ENCODE measurements around the gene NAMPT. TPM values are rescaled to one million over a fixed set of nuclear protein-coding genes. Genes with fewer than 3 reads are reported as not detected.
A peak's percentile ranks its signal among the peaks of the same experiment; 100 is the strongest.
"Not testable (repeated sequence)": the region's sequence is repeated elsewhere in the genome, so short reads cannot be mapped to it uniquely, and the experiment has no call there.

Gene NAMPT
- total RNA-seq, 4 donors from 2014 or later, result 274 to 823 (median 604) TPM

DNA sequence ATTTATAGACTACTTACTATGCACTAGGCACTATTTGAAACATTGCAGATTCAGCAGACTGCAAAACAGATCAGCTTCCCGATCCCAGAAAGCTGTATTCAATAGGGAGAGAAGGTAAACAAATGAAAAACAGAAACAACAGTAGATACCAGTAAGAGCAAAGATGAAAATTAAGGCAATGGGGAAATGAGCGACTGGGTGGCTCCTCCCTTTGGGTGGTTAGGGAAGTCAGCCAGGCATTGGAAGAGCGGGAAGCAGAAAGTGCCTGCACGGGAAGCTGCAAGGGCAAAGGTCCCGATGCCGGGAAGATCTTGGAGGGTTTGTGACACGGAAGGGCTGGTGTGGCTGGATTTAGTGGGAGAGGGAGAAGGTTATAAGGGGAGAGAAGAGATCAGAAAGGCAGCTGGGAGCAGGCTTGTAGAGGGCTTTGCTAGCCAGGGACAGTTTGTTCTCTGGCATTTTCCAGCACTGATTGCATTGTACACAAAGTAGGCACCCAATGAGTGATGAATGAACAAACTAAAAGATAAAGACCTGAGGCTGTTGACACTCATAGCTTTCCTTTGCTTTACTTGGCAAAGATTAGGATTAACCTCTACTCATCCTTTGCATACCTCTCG is 67.8 kb downstream of the NAMPT start:
- 14 to 16% methylated on average over 8 of the region's 8 CpGs for WGBS, 2 donors
- no peaks in the 10 kb centered on the region for H3K27me3 ChIP-seq
- intact Hi-C loops (cut with DNase I), result no loop called here
- DNase-seq, result peak; percentile 9
- H3K27ac ChIP-seq, result peak overlapping the region; percentile 59 to 88 (median 81)
- peaks cover 13 to 54% (median 31%) of the 10 kb centered on the region in 3 donors for H3K4me1 ChIP-seq
- TF ChIP-seq CTCF (IDR thresholded peaks at IDR 0.05), result no peak
- TF ChIP-seq POLR2A (IDR thresholded peaks at IDR 0.05), result no peak
- no peaks in the 10 kb centered on the region for H3K9me3 ChIP-seq
- peak overlapping the region in 1 of 4 donors; percentile 31 for H3K4me3 ChIP-seq
- H3K36me3 ChIP-seq, result no peaks in the 10 kb centered on the region

- Histone ChIP-seq H3K9me3 (no peaks in the 10 kb centered on the region), H3K36me3 (no peaks in the 10 kb centered on the region), H3K4me3 (no peak overlapping the region), H3K27ac (peak overlapping the region; percentile 59 to 88 (median 81)), H3K4me1 (peaks cover 13 to 52% (median 31%) of the 10 kb centered on the region in 3 donors), H3K27me3 (no peaks in the 10 kb centered on the region)
- 13 to 17% methylated on average over 2 of the region's 2 CpGs for WGBS, 2 donors
- TF ChIP-seq POLR2A (IDR thresholded peaks at IDR 0.05), result no peak
- intact Hi-C loops (cut with DNase I), result no loop called here
- DNase-seq, result no peak
Observed at GRCh38 chr7:106216517-106216922, 68.3 kb downstream of the NAMPT start.

- no peaks in the 10 kb centered on the region for H3K36me3 ChIP-seq
Observed at GRCh38 chr7:106215868-106216516, 68.8 kb downstream of the NAMPT start.

DNA sequence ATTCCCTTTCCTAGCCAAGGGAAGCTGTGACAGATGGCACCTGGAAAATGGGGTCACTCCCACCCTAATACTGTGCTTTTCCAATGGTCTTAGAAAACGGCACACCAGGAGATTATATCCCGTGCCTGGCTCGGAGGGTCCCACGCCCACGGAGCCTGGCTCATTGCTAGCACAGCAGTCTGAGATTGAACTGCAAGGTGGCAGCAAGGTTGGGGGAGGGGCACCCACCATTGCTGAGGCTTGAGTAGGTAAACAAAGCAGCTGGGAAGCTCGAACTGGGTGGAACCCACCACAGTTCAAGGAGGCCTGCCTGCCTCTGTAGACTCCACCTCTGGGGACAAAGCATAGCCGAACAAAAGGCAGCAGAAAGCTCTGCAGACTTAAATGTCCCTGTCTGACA is 75.8 kb downstream of the NAMPT start:
- WGBS, 2 donors, result 74 to 98% methylated on average over 3 to 6 of the region's 7 CpGs
- H3K4me3 ChIP-seq; H3K36me3 ChIP-seq; H3K27me3 ChIP-seq; H3K27ac ChIP-seq; DNase-seq; intact Hi-C loops (cut with DNase I); H3K9me3 ChIP-seq: not testable (repeated sequence)
- H3K4me1 ChIP-seq, result peaks cover 0 to 14% (median 10%) of the 10 kb centered on the region in 3 donors

More at GRCh38 chr7:106215868-106216516, 68.8 kb downstream of the NAMPT start:
- Histone ChIP-seq H3K4me1 (peaks cover 13 to 52% (median 31%) of the 10 kb centered on the region in 3 donors), H3K4me3 (no peak overlapping the region), H3K9me3 (no peaks in the 10 kb centered on the region), H3K27me3 (no peaks in the 10 kb centered on the region), H3K27ac (peak overlapping the region; percentile 59 to 88 (median 81))
- no peak for TF ChIP-seq POLR2A (IDR thresholded peaks at IDR 0.05)
- TF ChIP-seq CTCF (IDR thresholded peaks at IDR 0.05), result no peak
- DNase-seq, result no peak
- 50 to 63% methylated on average over 7 to 8 of the region's 8 CpGs for WGBS, 2 donors
- intact Hi-C loops (cut with DNase I), result no loop called here

- no peaks in the 10 kb centered on the region for H3K27me3 ChIP-seq
- H3K4me1 ChIP-seq, result peaks cover 0 to 14% (median 10%) of the 10 kb centered on the region in 3 donors
- no peak overlapping the region for H3K4me3 ChIP-seq
- H3K27ac ChIP-seq, result no peak overlapping the region
- intact Hi-C loops (cut with DNase I), result no loop called here
- DNase-seq, result no peak
- TF ChIP-seq CTCF (IDR thresholded peaks at IDR 0.05) (no peak), POLR2A (IDR thresholded peaks at IDR 0.05) (no peak)
- WGBS, 2 donors, result 69 to 71% methylated on average over 6 to 7 of the region's 7 CpGs
- no peaks in the 10 kb centered on the region for H3K36me3 ChIP-seq
- H3K9me3 ChIP-seq, result no peaks in the 10 kb centered on the region
Observed at GRCh38 chr7:106206826-106207541, 77.8 kb downstream of the NAMPT start.

Data from esophagus squamous epithelium (tissue), 5 donors.